ENCODE measurements around the gene MTHFD2. TPM values are rescaled to one million over a fixed set of nuclear protein-coding genes. Genes with fewer than 3 reads are reported as not detected.
A peak's percentile ranks its signal among the peaks of the same experiment; 100 is the strongest.

MTHFD2 gene
- total RNA-seq, 2 donors from 2014 or later: 15.8 to 25.7 TPM

GRCh38 chr2:74177696-74178095, 20.7 kb upstream of the MTHFD2 start:
- TF ChIP-seq POLR2A (IDR thresholded peaks at IDR 0.05) (no peak), CTCF (IDR thresholded peaks at IDR 0.05) (no peak)
- Histone ChIP-seq H3K9me3 (no peaks in the 10 kb centered on the region), H3K4me1 (peaks cover 21% of the 10 kb centered on the region), H3K27me3 (no peaks in the 10 kb centered on the region), H3K36me3 (replicated peaks in 1 of 2; ENCODE audit: insufficient read depth in 1 of 2, low read depth in 2 of 2) (no peaks in the 10 kb centered on the region), H3K4me3 (peak overlapping the region; percentile 59 to 100), H3K27ac (peak overlapping the region in 3 of 4 donors; percentile 82 to 97 (median 92))
- no peak for DNase-seq
- no peak for ATAC-seq
- intact Hi-C loops (cut with DNase I): no loop called here

- no peaks in the 10 kb centered on the region for H3K27me3 ChIP-seq
- peaks cover 21% of the 10 kb centered on the region for H3K4me1 ChIP-seq
- H3K9me3 ChIP-seq: no peaks in the 10 kb centered on the region
- 0% methylated on average over 15 to 83 of the region's 84 CpGs for WGBS, 2 donors
- H3K27ac ChIP-seq: peak within 1 kb of the TSS; percentile 82 to 97 (median 88)
- no peak for TF ChIP-seq CTCF (IDR thresholded peaks at IDR 0.05)
- TF ChIP-seq POLR2A (IDR thresholded peaks at IDR 0.05): peak; percentile 73 to 90 (median 87)
- no peaks in the 10 kb centered on the region for H3K36me3 ChIP-seq (replicated peaks in 1 of 2; ENCODE audit: insufficient read depth in 1 of 2, low read depth in 2 of 2)
- peak within 1 kb of the TSS; percentile 59 to 100 for H3K4me3 ChIP-seq
- intact Hi-C loops (cut with DNase I): no loop called here
- ATAC-seq (peak; percentile 99), DNase-seq (peak; percentile 96 to 97 (median 97))
Observed at GRCh38 chr2:74178211-74179062, 20.0 kb upstream of the MTHFD2 start, which contains the start of gene MOB1A. MOB1A (minus strand) TSS chr2:74178879; CDS start chr2:74178674, 205 bp downstream.

- ATAC-seq (peak; percentile 23), DNase-seq (peak in 1 of 4 donors; percentile 26)
- Histone ChIP-seq H3K4me3 (peak overlapping the region in 1 of 2 donors; percentile 100), H3K36me3 (replicated peaks in 1 of 2; ENCODE audit: insufficient read depth in 1 of 2, low read depth in 2 of 2) (no peaks in the 10 kb centered on the region), H3K4me1 (peaks cover 21% of the 10 kb centered on the region), H3K27ac (peak overlapping the region in 3 of 4 donors; percentile 7 to 97 (median 92)), H3K9me3 (no peaks in the 10 kb centered on the region), H3K27me3 (no peaks in the 10 kb centered on the region)
- 48 to 51% methylated on average over 25 of the region's 25 CpGs for WGBS, 2 donors
- intact Hi-C loops (cut with DNase I): no loop called here
- TF ChIP-seq CTCF (IDR thresholded peaks at IDR 0.05) (peak in 6 of 7 experiments; percentile 17 to 86 (median 38)), POLR2A (IDR thresholded peaks at IDR 0.05) (no peak)
Observed at GRCh38 chr2:74179063-74179865, 19.2 kb upstream of the MTHFD2 start.

- Histone ChIP-seq H3K27ac (peak overlapping the region in 1 of 4 donors; percentile 56), H3K9me3 (no peaks in the 10 kb centered on the region), H3K27me3 (no peaks in the 10 kb centered on the region), H3K4me3 (no peak overlapping the region), H3K4me1 (peaks cover 11% of the 10 kb centered on the region), H3K36me3 (replicated peaks in 1 of 2; ENCODE audit: insufficient read depth in 1 of 2, low read depth in 2 of 2) (no peaks in the 10 kb centered on the region)
- TF ChIP-seq POLR2A (IDR thresholded peaks at IDR 0.05) (peak in 1 of 3 donors; percentile 22), CTCF (IDR thresholded peaks at IDR 0.05) (no peak)
- 62 to 76% methylated on average over 7 of the region's 7 CpGs for WGBS, 2 donors
- ATAC-seq (no peak), DNase-seq (peak in 2 of 4 donors; percentile 13 to 75)
- intact Hi-C loops (cut with DNase I): no loop called here
Observed at GRCh38 chr2:74181739-74182138, 16.7 kb upstream of the MTHFD2 start.

All from body of pancreas (tissue), 4 donors.